Globus pallidus (tissue), 1 donor: ENCODE measurements around the gene DRGX.

Source experiments
- DNase-seq: peaks from one replicate; pipeline ENCODE4 v3.0.0-alpha.2; 2015; ENCODE audit warnings: low spot score

DRGX gene

DNA sequence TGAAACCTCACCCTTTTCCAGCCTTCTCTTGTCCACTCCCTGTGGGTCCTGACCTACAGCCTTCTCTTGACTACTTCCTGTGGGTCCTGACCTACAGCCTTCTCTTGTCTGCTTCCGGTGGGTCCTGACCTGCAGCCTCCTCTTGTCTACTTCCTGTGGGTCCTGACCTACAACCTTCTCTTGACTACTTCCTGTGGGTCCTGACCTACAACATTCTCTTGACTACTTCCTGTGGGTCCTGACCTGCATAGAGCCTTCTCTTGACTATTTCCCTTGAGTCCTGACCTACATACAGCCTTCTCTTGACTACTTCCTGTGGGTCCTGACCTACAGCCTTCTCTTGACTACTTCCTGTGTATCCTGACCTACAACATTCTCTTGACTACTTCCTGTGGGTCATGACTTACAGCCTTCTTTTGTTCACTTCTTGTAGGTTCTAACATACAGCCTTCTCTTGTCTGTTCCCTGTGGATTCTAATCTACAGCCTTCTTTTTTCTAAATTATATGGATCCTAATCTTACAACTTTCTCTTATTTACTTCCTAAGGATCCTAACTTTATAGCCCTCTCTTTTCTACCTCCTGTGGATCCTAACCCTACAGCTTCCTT is 60.4 kb downstream of the DRGX start:
- no peak for DNase-seq

DNA sequence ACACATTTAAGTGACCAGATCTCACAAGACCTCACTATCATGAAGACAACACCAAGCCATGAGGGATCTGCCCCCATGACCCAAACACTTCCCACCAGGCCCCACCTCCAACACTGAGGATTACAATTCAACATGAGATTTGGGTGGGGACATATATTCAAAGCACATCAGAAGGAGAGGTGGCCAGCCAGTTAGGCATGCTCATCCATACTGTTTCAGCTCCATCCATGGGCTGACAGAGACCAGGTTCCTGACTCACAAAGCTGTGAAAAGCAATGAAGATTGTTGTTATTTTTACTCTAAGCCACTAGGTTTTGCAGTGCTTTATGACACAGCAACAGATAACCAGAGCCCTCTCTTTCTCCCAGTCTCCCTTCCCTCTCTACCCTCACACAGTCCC is 60.9 kb downstream of the DRGX start:
- no peak for DNase-seq

DNA sequence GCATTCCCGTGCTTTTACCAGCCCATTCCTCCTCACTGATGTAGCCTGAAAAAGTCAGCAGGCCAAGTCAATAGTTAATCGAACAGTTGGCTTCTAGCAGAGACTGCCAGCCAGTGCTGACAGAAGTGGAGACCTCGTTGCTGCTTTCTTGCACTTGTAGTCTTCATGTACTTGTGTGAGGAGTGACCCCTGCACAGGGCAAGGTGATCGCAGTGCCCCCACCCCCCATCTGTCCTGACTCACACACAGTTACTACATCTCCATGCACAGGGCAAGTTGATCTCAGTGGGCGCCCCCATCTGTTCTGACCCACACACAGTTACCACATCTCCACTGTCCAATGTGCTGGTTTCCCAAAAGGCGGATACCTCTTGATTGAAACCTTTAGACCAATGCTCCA is 62.7 kb downstream of the DRGX start:
- DNase-seq: no peak

DNA sequence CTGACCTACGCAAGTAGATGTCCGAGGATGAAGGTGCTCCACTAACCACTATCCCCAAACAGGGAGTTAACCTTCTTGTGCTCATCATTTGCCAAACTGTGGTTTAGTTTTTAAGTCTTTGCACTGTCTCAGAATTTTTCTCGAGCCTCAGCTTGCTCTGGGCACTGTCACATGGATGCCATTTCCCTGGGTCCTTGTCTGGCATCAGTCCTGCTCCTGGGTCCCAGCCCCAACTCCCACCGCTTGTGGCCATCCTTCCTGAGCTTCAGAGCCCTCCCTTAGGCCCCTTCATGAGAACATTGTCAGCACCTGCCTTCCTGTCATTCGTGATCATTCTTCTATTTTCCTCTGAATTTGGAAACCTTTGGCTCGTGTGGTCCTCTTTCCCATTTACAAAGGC is 63.1 kb downstream of the DRGX start:
- no peak for DNase-seq

DNA sequence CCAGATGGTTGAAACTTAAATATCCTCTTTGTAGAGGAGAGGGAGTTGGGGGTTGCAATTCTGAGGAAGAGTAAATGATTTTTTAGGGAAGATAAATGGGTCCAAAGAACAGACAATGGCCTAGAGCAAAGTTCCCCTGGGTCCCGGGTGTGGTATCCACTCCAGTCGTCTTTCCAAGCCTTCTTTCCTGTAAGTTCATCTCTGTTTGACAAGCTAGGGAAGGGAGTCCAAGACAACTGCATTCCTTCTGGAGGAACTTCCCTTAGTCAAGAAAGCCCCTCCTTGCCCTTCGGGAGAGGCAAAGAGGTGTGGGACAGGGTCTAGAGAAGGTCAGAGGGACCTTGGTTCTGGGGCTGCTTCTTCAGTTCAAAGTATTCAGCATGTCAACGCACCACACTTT is 63.6 kb downstream of the DRGX start:
- no peak for DNase-seq

DNA sequence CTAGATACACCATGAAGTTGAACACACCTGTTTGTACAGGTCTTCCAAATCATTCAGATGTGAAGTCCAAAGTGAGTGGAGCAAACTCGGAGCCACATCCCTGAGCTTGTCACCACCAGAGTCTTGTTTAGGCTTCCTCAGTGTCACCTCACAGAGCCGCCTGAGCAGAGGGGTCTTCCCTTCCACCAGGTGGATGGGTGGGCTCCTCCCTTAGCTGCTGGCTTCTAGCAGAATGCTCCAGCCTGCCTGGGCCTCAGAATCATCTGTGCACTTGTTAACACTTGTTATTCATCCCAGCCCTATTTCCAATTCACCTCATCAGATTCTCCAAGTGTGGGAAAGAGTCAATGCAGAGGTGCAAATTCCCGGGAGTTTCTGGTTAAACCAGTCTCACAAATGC is 64.5 kb downstream of the DRGX start:
- no peak for DNase-seq

DNA sequence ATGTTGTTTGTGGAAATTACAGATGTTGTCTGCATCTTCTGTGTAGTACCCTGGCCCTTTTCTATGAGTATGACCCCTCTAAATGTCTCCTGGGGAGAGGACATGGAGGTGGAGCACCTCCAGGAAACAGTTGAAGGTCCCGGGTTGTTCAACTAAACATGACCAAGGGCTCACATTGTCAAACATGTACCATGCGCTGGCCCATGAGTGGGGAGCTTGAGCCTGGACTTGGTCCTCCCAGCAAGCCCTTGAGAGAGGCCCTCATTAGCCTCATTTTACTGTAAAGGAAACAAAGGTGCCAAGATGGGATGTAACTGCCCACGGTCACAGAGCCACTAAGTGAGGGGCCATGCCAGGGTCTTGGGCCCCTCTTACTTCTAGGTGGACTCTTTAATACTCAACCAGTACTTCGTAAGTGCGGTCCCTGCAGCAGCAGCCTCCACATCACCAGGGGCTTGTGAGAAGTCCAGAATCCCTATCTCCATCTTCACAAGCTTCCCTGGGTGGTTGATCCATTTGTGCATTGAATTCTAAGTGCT is 65.7 kb downstream of the DRGX start:
- DNase-seq: no peak

DNA sequence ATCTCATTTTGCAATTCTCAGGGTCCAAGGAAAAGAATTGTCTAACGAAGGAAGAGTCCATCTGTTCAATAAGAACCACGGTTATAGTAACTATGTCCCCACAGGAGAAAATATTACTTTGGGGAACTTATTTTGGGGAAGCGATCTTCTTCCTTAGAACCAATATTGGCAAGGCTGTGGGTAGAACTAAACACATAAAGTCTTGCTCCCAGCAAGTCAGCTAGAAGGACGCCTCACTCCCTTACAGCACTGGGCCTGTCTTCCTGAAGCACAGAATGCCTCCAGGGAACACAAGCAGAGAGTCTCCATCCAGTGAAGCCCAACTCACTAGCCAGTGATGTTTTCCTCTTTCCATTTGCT is 66.8 kb downstream of the DRGX start:
- DNase-seq: no peak

DNA sequence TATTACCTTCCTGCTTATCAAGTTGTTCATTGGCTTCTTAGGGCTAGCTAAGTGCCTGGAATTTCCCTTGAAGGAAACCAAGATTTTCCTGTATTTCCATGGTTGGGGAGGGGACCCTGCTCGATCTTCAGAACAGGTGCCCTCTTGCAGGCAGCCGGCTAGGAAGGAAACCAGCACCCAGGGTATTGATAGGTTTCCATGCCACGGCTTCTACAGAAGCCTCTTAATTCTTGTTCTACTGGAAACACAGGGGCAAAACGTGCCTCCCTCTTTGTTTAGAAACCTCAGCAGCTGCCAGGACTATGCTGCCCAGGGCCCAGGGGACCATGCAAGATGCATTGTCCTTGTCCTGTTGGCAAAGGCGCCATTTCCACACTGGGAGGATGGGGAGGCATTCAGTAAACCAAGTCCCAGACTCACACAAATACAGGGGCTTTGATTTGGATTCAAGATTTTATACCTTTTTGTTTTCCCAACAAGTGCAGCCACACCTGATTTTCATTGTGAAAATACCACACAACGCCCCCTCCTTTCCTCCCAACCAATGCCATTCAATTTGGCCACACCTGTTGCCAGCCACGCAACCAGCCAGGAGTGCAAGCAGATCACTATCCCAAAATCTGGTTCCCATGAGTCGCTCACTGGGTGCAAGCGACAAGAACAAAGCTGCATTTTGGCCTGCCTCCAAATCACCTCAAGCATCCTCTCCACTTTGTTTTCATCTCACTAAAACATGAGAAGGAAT is 67.3 kb downstream of the DRGX start:
- DNase-seq: no peak

DNA sequence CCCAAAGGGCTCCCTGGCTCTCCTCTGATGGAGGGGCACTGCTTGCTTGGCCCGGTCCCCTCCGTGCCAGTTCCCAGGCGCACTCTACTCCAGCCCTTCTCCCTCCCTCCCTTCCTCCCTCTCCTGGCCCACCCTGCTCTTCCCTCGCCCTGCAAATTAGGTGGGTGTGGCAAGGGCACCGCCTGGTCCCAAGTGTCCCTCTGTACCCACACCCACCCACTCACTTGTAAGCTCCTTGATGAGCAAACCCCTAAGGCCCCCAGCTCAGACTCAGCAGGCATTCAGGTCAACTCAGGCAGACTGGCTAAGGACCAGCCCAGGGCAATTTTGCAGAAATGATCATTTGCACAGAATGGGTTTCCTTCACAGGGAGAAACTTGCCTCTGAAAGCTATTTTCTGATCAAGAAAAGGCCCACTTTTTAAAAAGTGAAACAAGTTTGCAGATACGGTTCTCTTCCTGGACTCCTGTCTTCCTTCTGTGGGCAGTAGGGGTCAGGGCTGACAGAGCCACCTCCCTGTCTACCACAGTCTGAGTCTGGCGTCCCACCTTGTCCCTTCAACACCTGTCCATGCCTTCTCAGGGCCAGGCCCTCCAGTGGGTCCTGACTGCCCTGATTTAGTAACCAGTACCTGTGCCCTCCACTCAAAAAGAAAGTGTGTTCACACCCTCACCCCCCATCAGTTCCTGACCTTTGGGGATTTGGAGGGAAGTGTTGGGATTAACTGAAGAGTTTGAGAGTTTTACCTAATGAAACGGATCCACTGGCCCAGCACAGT is 68.7 kb downstream of the DRGX start:
- no peak for DNase-seq

DNA sequence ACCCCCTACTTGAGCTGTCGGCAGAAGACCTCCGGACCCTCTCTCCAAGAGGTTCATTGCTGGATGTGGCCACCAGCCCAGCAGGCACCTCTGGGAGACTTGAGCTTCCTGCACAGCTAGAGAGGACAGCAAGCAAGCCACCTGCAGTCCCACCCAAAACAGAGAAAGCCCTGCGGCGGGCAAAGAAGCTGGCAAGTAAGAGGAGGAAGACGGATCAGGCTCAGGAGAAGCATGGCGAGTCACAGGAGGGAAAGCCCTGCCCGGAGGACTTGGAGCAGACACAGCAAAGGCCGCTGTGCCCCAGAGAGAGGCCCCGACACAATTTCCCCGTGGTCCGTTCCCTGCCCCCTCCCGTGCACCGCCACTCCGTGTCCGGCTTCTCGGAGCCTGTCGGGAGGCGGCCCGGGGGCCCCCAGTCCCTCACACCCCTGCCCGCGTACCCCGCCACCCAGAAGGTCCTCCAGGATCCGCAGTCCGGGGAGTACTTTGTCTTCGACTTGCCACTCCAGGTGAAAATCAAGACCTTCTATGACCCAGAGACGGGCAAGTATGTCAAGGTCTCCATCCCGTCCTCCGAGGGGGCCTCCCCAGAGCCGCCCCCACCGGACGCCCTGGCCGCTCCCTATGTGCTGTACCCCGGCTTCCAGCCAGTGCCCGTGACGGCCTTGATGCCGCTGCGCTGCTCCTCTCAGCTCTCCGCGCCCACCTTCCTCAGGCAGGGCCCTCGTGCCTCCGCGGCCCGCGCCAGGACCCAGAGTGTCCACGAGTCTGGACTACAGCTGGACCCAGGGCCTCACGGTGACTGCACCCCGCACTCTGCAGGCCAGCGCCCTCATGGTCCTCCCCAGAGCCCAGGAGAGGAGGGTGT is 69.7 kb downstream of the DRGX start:
- DNase-seq: no peak

DNA sequence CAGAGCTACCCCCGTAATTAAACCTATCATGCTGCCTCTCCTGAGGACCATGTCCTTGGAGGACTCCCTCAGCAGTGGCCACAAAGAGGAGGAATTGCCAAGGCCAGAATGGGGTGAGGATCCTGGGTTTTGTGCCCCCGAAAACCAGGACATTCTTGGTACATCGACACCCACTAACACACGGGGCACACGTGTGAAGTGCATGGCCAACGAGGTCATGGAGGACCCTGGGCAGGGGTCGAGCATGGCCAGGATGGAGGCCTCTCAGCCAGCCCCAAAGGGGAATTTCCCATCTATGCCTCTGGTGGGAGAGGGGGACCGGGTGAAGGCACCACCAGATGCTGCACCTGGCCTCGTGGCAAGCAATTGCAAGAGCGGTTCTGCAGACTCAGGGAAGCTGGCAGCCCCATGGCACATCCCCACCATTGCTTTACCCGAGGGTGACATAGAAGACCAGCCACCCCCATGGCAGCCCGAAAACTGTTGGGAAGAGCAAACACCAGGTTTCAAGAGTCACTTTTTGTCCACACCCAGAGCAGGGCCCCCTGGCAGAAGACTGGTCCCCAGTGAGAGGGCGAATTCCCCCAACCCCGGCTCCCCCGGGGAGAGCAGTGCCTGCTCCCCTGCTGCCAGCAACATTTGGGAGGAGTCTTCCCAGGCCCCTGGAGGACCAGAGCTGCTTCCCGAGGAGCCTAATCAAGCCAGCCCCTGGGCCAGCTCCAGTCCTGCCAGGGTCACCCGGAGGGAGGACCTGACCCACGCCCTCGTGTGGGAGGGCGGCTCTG is 70.6 kb downstream of the DRGX start:
- DNase-seq: no peak

DNA sequence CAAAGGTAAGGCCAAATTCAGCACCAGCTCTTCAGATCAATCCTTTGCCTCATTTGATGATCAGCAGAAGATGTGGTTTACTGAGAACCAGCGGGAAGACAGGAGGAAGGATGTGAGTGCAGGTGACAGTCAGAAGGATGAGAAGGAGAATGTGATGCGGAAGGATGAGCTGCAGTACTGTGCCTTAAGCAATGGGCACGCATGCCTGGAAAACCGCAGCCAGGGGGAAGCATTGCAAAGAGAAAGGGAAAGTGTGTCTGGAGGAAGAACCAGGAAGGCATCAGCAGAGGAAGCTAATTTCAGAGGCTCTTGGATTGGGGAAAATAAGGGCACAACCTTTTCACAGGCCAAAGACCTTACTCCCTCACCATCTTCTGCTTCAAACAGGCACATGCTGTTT is 71.2 kb downstream of the DRGX start:
- no peak for DNase-seq

DNA sequence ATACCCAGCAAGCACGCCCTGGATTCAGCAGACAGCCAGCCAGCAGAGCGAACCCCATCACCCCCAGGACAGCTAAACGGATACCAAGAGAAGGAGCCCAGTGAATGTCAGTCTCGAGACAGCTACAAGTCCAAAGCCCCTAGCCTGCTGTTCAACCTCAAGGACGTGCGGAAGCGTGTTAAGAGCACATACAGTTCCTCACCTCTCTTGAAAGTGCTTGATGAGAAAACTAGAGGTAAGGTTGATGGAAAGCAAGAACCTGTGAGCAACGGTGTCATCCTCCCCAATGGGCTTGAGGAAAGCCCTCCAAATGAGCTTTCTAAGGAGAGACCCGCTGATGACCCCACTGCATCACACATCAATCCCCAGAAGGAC is 72.0 kb downstream of the DRGX start:
- DNase-seq: no peak

DNA sequence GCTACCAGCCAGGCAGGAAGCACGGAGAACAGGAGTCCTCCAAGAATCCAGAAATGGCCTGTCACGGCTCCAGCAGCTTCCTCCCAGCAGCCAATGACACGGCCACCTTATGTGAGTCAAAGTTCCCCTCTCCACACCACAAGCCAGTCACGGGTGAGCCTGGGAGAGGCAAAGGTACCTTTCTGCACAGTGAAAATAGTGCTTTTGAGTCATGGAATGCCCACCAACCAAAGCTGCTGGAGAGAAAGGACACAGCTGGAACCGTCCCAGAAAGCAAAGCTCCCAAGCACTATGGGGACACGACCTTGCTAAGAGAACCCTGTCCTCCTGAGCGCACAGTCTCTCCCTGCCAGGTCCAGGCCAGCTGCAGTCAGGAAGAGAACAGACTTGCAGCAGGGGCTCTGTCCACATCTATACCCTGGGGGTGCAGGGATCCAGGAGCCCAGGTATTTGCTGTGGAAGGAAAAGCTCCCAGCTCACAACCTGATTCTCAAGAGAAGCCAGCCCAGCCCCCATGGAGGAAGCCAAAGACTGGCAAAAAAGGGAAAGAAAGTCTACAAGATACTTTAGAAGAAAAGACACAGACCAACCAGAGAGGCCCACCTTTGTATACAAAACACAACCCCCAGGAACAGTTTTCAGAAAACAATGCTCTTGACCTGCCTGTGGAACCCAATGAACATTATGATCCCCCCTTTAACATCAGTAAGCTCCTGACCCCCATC is 72.6 kb downstream of the DRGX start:
- DNase-seq: no peak

DNA sequence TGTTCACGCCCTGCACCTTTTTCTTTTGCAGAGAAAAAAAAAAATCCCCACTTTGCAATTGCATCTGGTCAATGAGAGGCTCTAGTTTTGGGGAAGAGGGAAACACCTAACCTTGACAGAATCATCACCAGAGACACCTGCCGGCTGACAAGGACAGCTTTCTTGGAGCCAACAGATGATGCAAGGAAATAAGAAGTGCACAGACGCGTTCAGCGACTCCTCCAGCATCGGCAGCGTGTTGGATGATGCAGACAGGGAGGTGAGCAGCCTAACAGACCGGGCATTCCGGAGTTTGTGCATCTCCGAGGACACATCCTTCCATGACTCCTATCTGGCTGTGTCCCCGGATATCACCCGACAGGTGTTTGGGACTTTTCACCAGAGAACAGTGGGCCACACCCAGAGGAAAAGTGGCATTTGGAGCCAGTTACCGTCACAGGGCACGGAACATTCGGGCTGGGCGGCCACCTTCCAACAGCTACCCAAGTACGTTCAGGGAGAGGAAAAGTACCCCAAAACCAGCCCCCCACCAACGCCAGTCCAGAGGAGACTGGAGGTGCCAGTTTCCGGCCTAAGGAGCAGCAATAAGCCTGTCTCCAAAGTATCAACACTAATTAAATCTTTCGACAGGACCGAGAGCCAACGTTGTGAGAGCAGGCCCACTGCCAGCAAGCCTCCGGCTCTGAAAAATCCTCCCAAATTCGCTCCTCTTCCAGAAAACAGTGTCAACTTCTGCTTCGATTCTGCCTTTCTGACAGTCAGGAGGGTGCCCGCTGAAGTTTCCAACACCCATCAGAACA is 73.3 kb downstream of the DRGX start:
- no peak for DNase-seq

DNA sequence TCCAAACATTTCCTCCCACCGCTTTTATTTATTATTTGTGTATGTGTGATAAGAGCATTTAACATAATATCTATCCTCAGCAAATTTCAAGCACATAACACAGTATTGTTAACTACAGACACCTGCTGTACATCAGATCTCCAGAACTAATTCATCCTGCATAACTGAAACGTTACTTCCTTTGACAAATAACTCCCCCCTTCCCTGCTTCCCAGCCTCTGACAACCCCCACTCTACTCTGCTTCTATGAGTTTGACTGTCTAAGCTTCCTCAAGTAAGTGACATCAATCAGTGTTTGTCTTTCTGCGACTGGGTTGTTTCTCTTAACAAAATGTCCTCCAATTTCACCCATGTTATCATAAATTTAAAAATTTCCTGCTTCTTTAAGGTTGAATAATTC is 74.9 kb downstream of the DRGX start:
- DNase-seq: no peak

DNA sequence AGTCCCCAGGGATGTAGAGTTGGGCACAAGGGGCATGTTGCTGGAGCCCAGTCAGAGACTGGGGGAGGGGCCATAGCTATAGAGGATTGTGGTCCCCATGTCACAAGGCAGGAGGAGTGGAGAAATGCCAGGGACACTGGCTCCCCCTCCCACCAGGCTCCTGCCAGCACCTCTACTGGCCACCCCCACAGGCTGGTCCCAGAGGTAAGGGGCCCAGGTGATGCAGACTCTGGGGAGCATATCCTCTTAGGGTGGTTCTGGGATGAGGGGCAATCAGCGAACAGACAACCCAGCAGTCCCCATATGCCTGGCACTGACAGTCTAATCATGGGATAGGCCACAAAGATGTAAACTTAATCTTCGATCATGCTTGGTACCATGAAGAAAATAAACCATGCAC is 75.7 kb downstream of the DRGX start:
- DNase-seq: no peak

DNA sequence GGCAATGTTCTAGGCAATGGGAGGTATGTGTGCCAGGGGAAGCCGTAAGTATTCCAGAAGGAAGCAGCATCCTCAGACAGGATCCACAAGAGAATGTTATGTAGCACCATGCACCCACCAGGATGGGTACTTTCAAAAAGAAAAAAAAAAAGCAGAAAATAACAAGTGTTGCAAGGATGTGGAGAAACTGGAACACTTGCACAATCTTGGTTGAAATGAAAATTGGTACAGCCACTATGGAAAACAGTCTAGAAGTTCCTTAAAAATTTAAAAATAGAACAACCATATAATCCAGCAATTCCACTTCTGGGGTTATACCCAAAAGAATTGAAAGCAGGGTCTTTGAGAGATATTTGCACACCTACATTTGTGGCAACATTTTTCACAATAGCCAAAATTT is 76.7 kb downstream of the DRGX start:
- no peak for DNase-seq

DNA sequence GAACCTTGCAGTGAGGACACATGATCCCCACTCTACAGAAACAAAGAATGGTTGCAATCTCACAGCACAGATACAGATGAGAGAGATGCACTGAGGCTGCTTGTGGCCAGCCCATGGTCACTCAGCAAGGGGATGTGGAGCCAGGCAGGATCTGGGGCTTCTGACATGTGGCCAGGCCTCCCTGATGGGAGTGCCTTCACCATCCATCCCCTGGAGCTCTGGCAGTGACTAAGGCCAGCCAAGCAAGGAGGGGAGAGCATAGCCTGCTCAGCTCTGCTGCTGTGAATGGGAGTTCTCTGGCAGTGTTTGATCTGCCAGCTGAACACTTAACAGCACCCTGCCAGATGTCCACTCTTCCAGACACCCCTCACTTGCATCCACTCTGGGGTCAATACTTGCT is 77.1 kb downstream of the DRGX start:
- DNase-seq: no peak
